ENCODE data around the gene BHLHA9.

DNA sequence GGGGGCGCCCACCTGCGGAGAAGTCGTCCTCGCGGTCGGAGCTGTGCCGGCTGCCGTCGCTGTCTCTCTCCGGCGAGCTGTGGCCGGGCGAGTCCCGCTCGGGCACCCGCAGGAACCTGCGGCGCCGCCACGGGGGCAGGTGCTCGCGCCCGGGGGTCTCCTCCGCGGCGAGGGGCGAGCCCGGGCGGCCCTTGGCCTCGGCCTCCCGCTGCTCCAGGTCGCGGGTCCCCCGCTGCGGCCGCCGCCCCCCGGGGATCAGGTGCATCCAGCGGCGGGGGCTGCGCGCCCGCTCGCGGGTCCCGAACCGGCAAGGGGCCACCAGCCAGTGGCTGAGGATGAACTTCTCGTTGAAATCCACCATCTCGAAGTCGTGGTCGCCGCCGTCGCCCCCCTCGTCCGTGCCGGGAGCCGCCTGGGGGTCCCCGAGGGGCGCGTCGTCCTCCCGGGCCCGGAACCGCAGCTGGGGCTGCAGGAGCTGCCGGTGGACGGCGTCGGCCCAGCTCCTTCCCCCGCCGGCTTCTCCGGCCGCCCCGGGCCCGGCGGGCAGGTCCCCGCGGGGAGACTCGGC is 41.4 kb upstream of the BHLHA9 start:
- TF ChIP-seq CTCF (IDR thresholded peaks at IDR 0.05; ENCODE audit: borderline replicate concordance, extremely low read depth, low read length, poor library complexity, severe bottlenecking) = no peak
- TF ChIP-seq EZH2 (IDR thresholded peaks at IDR 0.05; ENCODE audit: borderline replicate concordance, low read depth, low read length, severe bottlenecking) = no peak
